ENCODE results near the gene RHOD. TPM values are rescaled to one million over a fixed set of nuclear protein-coding genes. Genes with fewer than 3 reads are reported as not detected.

Gene RHOD
- total and polyA plus RNA-seq, 4 experiments from 2014 or later = 0.58 to 0.79 TPM; not detected in 2

GRCh38 chr11:67062526-67063373 lies 6.1 kb downstream of the RHOD start:
- H3K36me3 Mint-ChIP-seq = no peaks in the 10 kb centered on the region
- Histone ChIP-seq H3K4me1 (ENCODE audit: insufficient read depth, low read length) (no peaks in the 10 kb centered on the region), H3K27ac (ENCODE audit: low read depth, low read length) (no peak overlapping the region), H3K4me3 (ENCODE audit: low read length in 2 of 2) (no peak overlapping the region), H3K27me3 (ENCODE audit: insufficient read depth, low read length) (no peaks in the 10 kb centered on the region), H3K9me3 (ENCODE audit: control insufficient read depth in 1 of 2, low read length in 2 of 2) (no peaks in the 10 kb centered on the region), H3K36me3 (ENCODE audit: insufficient read depth, low read length) (no peaks in the 10 kb centered on the region)
- no peaks in the 10 kb centered on the region for H3K4me1 Mint-ChIP-seq
- intact Hi-C loops (cut with micrococcal nuclease) = no loop called here
- no peaks in the 10 kb centered on the region for H3K9me3 Mint-ChIP-seq
- no peak overlapping the region for H3K4me3 Mint-ChIP-seq
- POLR2A ChIA-PET (ENCODE audit: partially characterized antibody) = no interaction called here
- peak overlapping the region in 1 of 7 donors; percentile 35 for H3K27ac Mint-ChIP-seq
- DNase-seq = no peak
- H3K27me3 Mint-ChIP-seq = no peaks in the 10 kb centered on the region
- CTCF ChIA-PET (ENCODE audit: partially characterized antibody) = no interaction called here

- H3K9me3 ChIP-seq (ENCODE audit: control insufficient read depth in 1 of 2, low read length in 2 of 2) = no peaks in the 10 kb centered on the region
- H3K27me3 Mint-ChIP-seq = no peaks in the 10 kb centered on the region
- no peak for DNase-seq
- no peaks in the 10 kb centered on the region for H3K36me3 ChIP-seq (ENCODE audit: insufficient read depth, low read length)
- H3K27ac Mint-ChIP-seq = no peak overlapping the region
- no peaks in the 10 kb centered on the region for H3K9me3 Mint-ChIP-seq
- intact Hi-C loops (cut with micrococcal nuclease) = no loop called here
- H3K4me1 ChIP-seq (ENCODE audit: insufficient read depth, low read length) = peaks cover under 1% of the 10 kb centered on the region
- H3K27ac ChIP-seq (ENCODE audit: low read depth, low read length) = no peak overlapping the region
- H3K36me3 Mint-ChIP-seq = no peaks in the 10 kb centered on the region
- ChIA-PET CTCF (ENCODE audit: partially characterized antibody) (no interaction called here), POLR2A (ENCODE audit: partially characterized antibody) (no interaction called here)
- H3K4me3 ChIP-seq (ENCODE audit: low read length in 2 of 2) = no peak overlapping the region
- H3K4me3 Mint-ChIP-seq = no peak overlapping the region
- H3K4me1 Mint-ChIP-seq = no peaks in the 10 kb centered on the region
- no peaks in the 10 kb centered on the region for H3K27me3 ChIP-seq (ENCODE audit: insufficient read depth, low read length)
Measured at GRCh38 chr11:67066333-67066709, 9.7 kb downstream of the RHOD start.

GRCh38 chr11:67071420-67072284 lies 15.0 kb downstream of the RHOD start:
- Mint-ChIP-seq H3K9me3 (no peaks in the 10 kb centered on the region), H3K27me3 (peaks cover 0 to 6% of the 10 kb centered on the region in 2 donors), H3K27ac (peak overlapping the region in 1 of 7 donors; percentile 13), H3K4me1 (peaks cover 0 to 6% (median 3%) of the 10 kb centered on the region in 4 donors), H3K36me3 (no peaks in the 10 kb centered on the region), H3K4me3 (peak overlapping the region in 7 of 8 donors; percentile 43 to 75 (median 66))
- intact Hi-C loops (cut with micrococcal nuclease) = no loop called here
- no peaks in the 10 kb centered on the region for H3K27me3 ChIP-seq (ENCODE audit: insufficient read depth, low read length)
- H3K27ac ChIP-seq (ENCODE audit: low read depth, low read length) = no peak overlapping the region
- H3K4me3 ChIP-seq (ENCODE audit: low read length in 2 of 2) = no peak overlapping the region
- no peaks in the 10 kb centered on the region for H3K9me3 ChIP-seq (ENCODE audit: control insufficient read depth in 1 of 2, low read length in 2 of 2)
- POLR2A ChIA-PET (ENCODE audit: partially characterized antibody) = no interaction called here
- CTCF ChIA-PET (ENCODE audit: partially characterized antibody) = interaction anchor here (0.7 to 2.0 kb wide), 9 partner anchors 9 to 376 kb away, joined by 3 to 12 read pairs (median 3); no protein-coding TSS in a partner anchor
- H3K36me3 ChIP-seq (ENCODE audit: insufficient read depth, low read length) = no peaks in the 10 kb centered on the region
- peak; percentile 59 to 67 (median 62) for DNase-seq
- peaks cover 5% of the 10 kb centered on the region for H3K4me1 ChIP-seq (ENCODE audit: insufficient read depth, low read length)

GRCh38 chr11:67072295-67072694 lies 15.6 kb downstream of the RHOD start:
- CTCF ChIA-PET (ENCODE audit: partially characterized antibody) = interaction anchor here (0.7 to 2.0 kb wide), 10 partner anchors 9 to 376 kb away, joined by 3 to 12 read pairs (median 3); no protein-coding TSS in a partner anchor
- H3K4me3 ChIP-seq (ENCODE audit: low read length in 2 of 2) = no peak overlapping the region
- no peak overlapping the region for H3K27ac ChIP-seq (ENCODE audit: low read depth, low read length)
- POLR2A ChIA-PET (ENCODE audit: partially characterized antibody) = no interaction called here
- no peak overlapping the region for H3K4me3 Mint-ChIP-seq
- H3K36me3 ChIP-seq (ENCODE audit: insufficient read depth, low read length) = no peaks in the 10 kb centered on the region
- H3K4me1 Mint-ChIP-seq = peaks cover 0 to 6% (median 3%) of the 10 kb centered on the region in 4 donors
- H3K4me1 ChIP-seq (ENCODE audit: insufficient read depth, low read length) = peaks cover 5% of the 10 kb centered on the region
- H3K36me3 Mint-ChIP-seq = no peaks in the 10 kb centered on the region
- no peaks in the 10 kb centered on the region for H3K27me3 ChIP-seq (ENCODE audit: insufficient read depth, low read length)
- intact Hi-C loops (cut with micrococcal nuclease) = no loop called here
- H3K9me3 Mint-ChIP-seq = no peaks in the 10 kb centered on the region
- H3K27ac Mint-ChIP-seq = no peak overlapping the region
- H3K27me3 Mint-ChIP-seq = peaks cover 0 to 6% of the 10 kb centered on the region in 2 donors
- no peaks in the 10 kb centered on the region for H3K9me3 ChIP-seq (ENCODE audit: control insufficient read depth in 1 of 2, low read length in 2 of 2)
- no peak for DNase-seq

DNA sequence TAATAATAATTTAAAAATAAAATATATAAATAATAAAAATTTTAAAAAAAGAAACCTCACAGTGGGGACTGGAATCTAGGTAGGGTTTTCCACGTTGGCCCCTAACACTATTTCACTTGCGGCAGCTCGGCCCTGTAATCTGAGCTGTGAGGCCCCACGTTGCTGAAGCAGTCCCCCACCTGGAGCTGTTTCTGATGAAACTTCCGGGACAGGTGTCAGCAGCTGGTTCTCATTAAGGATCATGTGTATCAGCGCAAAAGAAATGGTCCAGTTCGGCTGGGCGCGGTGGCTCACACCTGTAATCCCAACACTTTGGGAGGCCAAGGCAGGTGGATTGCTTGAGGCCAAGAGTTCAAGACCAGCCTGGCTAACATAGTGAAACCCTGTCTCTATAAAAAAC lies 17.3 kb downstream of the RHOD start:
- intact Hi-C loops (cut with micrococcal nuclease) = no loop called here
- no peak for DNase-seq
- Mint-ChIP-seq H3K36me3 (no peaks in the 10 kb centered on the region), H3K27me3 (peaks cover 0 to 6% of the 10 kb centered on the region in 2 donors), H3K27ac (no peak overlapping the region), H3K4me3 (no peak overlapping the region), H3K4me1 (peaks cover 0 to 6% (median 3%) of the 10 kb centered on the region in 4 donors), H3K9me3 (no peaks in the 10 kb centered on the region)
- H3K27ac ChIP-seq (ENCODE audit: low read depth, low read length) = no peak overlapping the region
- no peaks in the 10 kb centered on the region for H3K36me3 ChIP-seq (ENCODE audit: insufficient read depth, low read length)
- H3K27me3 ChIP-seq (ENCODE audit: insufficient read depth, low read length) = no peaks in the 10 kb centered on the region
- CTCF ChIA-PET (ENCODE audit: partially characterized antibody) = interaction anchor here (0.8 to 1.4 kb wide), 4 partner anchors 8 to 24 kb away, joined by 3 to 6 read pairs (median 3); no protein-coding TSS in a partner anchor
- POLR2A ChIA-PET (ENCODE audit: partially characterized antibody) = no interaction called here
- no peak overlapping the region for H3K4me3 ChIP-seq (ENCODE audit: low read length in 2 of 2)
- H3K4me1 ChIP-seq (ENCODE audit: insufficient read depth, low read length) = peaks cover 5% of the 10 kb centered on the region
- no peaks in the 10 kb centered on the region for H3K9me3 ChIP-seq (ENCODE audit: control insufficient read depth in 1 of 2, low read length in 2 of 2)

GRCh38 chr11:67076202-67076601 lies 19.6 kb downstream of the RHOD start:
- H3K4me3 Mint-ChIP-seq = no peak overlapping the region
- POLR2A ChIA-PET (ENCODE audit: partially characterized antibody) = no interaction called here
- H3K27me3 Mint-ChIP-seq = peaks cover 0 to 6% of the 10 kb centered on the region in 2 donors
- CTCF ChIA-PET (ENCODE audit: partially characterized antibody) = interaction anchor here (0.6 to 1.4 kb wide), 2 partner anchors 26 to 94 kb away, joined by 3 read pairs; no protein-coding TSS in a partner anchor
- H3K9me3 Mint-ChIP-seq = no peaks in the 10 kb centered on the region
- H3K27ac Mint-ChIP-seq = no peak overlapping the region
- no peaks in the 10 kb centered on the region for H3K36me3 Mint-ChIP-seq
- H3K4me3 ChIP-seq (ENCODE audit: low read length in 2 of 2) = no peak overlapping the region
- no peaks in the 10 kb centered on the region for H3K36me3 ChIP-seq (ENCODE audit: insufficient read depth, low read length)
- H3K9me3 ChIP-seq (ENCODE audit: control insufficient read depth in 1 of 2, low read length in 2 of 2) = no peaks in the 10 kb centered on the region
- no peaks in the 10 kb centered on the region for H3K27me3 ChIP-seq (ENCODE audit: insufficient read depth, low read length)
- no peak overlapping the region for H3K27ac ChIP-seq (ENCODE audit: low read depth, low read length)
- peaks cover 0 to 6% (median 3%) of the 10 kb centered on the region in 4 donors for H3K4me1 Mint-ChIP-seq
- H3K4me1 ChIP-seq (ENCODE audit: insufficient read depth, low read length) = peaks cover 5% of the 10 kb centered on the region
- no peak for DNase-seq
- intact Hi-C loops (cut with micrococcal nuclease) = no loop called here

Data from CD4-positive, alpha-beta memory T cell (primary cell).